HepG2 (cell line): ENCODE data around the gene WSB2. TPM values are rescaled to one million over a fixed set of nuclear protein-coding genes. Genes with fewer than 3 reads are reported as not detected.

ENCODE experiments used
- DMAP1 ChIP-seq: IDR thresholded peaks from 2 replicates; pipeline ENCODE4 v1.6.1; 2016
- EED ChIP-seq: sonication (generic); formaldehyde crosslinking; IDR thresholded peaks from 2 replicates; pipeline ENCODE4 v1.5.0; 2020; ENCODE audit warnings: mild to moderate bottlenecking, missing genetic modification reagents
- FOXO1 ChIP-seq: sonication (generic); formaldehyde crosslinking; IDR thresholded peaks from 2 replicates; pipeline ENCODE4 v1.4.0; 2020; ENCODE audit warnings: missing genetic modification reagents
- NONO ChIP-seq, 2 experiments: fragments of 450-650 bp in 1 of 2; sonication (generic) in 1 of 2; formaldehyde crosslinking in 1 of 2; IDR thresholded peaks in 1 of 2; conservative IDR thresholded peaks in 1 of 2; 2 replicates each; pipeline versions ENCODE4 v1.6.1 to v1.8.0; 2017 to 2022; ENCODE audit warnings: mild to moderate bottlenecking in 1 of 2, missing genetic modification reagents in 1 of 2, moderate library complexity in 1 of 2
- REL ChIP-seq: sonication (generic); formaldehyde crosslinking; conservative IDR thresholded peaks from 2 replicates; pipeline ENCODE4 v1.8.0; 2022; ENCODE audit warnings: mild to moderate bottlenecking, missing genetic modification reagents, moderate library complexity
- SNRNP70 ChIP-seq: fragments of 200-400 bp; formaldehyde crosslinking; IDR thresholded peaks from 2 replicates; pipeline ENCODE4 v1.6.1; 2017; ENCODE audit warnings: mild to moderate bottlenecking, low read depth, low read length, moderate library complexity
- polyA plus RNA-seq, 8 experiments: library from polyadenylated mRNA; depleted of rRNA in 3 of 8; stranded (reverse) in 7 of 8; unstranded in 1 of 8; fragments of >200 nt; fragmentation: Illumina TruSeq in 4 of 8; extraction: Trizol in 4 of 8; gene quantifications; 2 replicates each; pipeline versions ENCODE4 v1.2.1 to v1.2.3, GENCODE V29; 2011 to 2016; ENCODE audit warnings: low read depth in 4 of 8, missing spikeins in 1 of 8, mixed read lengths in 1 of 8; ENCODE audit not compliant: insufficient read depth in 1 of 8
- total RNA-seq, 5 experiments: library from RNA; depleted of rRNA; stranded (reverse); fragments of >200 nt; fragmentation: Illumina TruSeq; extraction: Trizol; gene quantifications; 2 replicates each; pipeline ENCODE4 v1.2.3, GENCODE V29; 2016; ENCODE audit warnings: low read depth in 1 of 5
- TF ChIP-seq, protein P1 (sequence below), 2 experiments: sonication (generic) in 1 of 2; formaldehyde crosslinking in 1 of 2; IDR thresholded peaks; 2 replicates each; pipeline versions ENCODE4 v1.4.0 to v1.6.1; 2016 to 2020; ENCODE audit warnings: borderline replicate concordance in 1 of 2, low read depth in 1 of 2, mild to moderate bottlenecking in 1 of 2, missing genetic modification reagents in 1 of 2
- TF ChIP-seq, protein P2 (sequence below): sonication (generic); formaldehyde crosslinking; IDR thresholded peaks from 2 replicates; pipeline ENCODE4 v1.5.0; 2020; ENCODE audit warnings: mild to moderate bottlenecking, missing genetic modification reagents
- TF ChIP-seq, protein P3 (sequence below): fragments of 450-650 bp; IDR thresholded peaks from 2 replicates; pipeline ENCODE4 v1.6.1; 2016
- TF ChIP-seq, protein P4 (sequence below): sonication (generic); formaldehyde crosslinking; IDR thresholded peaks from 2 replicates; pipeline ENCODE4 v1.4.0; 2020; ENCODE audit warnings: missing genetic modification reagents, mild to moderate bottlenecking, borderline replicate concordance
- TF ChIP-seq, protein P5 (sequence below): sonication (generic); formaldehyde crosslinking; IDR thresholded peaks from 2 replicates; pipeline ENCODE4 v1.5.0; 2020; ENCODE audit warnings: mild to moderate bottlenecking, missing genetic modification reagents
- TF ChIP-seq, protein P6 (sequence below): sonication (generic); formaldehyde crosslinking; IDR thresholded peaks from 2 replicates; pipeline ENCODE4 v1.4.0; 2020; ENCODE audit warnings: mild to moderate bottlenecking, missing genetic modification reagents, borderline replicate concordance

WSB2 gene
- total and polyA plus RNA-seq, 2 of the 13 experiments (the other 11 are each of a cell fraction or from before 2014, with no cell fraction given) = 31.0 to 82.8 TPM

DNA sequence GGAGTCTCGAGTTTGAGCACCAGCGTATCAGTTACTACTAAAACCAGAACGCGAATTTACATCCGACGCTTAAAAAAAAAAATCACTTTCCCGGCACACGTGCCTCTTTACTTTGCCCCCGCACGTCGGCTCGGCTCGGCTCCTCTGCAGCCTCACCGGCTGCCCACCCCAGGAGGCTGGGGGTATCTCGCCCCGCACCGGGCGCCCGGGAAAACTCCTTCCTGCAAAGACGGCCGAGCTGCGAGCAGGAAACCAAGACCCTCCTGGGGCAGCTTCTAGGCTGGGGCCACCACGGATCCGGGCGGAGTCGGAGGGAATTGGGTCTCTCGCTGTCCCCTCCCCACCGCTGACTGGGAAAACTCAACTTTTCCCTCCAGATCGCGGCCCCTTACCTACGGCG is 42.2 kb upstream of the WSB2 start (continued):
- TF ChIP-seq, protein P1, sequence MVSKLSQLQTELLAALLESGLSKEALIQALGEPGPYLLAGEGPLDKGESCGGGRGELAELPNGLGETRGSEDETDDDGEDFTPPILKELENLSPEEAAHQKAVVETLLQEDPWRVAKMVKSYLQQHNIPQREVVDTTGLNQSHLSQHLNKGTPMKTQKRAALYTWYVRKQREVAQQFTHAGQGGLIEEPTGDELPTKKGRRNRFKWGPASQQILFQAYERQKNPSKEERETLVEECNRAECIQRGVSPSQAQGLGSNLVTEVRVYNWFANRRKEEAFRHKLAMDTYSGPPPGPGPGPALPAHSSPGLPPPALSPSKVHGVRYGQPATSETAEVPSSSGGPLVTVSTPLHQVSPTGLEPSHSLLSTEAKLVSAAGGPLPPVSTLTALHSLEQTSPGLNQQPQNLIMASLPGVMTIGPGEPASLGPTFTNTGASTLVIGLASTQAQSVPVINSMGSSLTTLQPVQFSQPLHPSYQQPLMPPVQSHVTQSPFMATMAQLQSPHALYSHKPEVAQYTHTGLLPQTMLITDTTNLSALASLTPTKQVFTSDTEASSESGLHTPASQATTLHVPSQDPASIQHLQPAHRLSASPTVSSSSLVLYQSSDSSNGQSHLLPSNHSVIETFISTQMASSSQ (IDR thresholded peaks at IDR 0.05; ENCODE audit: low read depth) = no peak
- TF ChIP-seq, protein P1 (CRISPR knock-in tag; IDR thresholded peaks at IDR 0.05; ENCODE audit: borderline replicate concordance) = no peak
- TF ChIP-seq DMAP1 (0 out of 2 replicates have a peak, but pooled peaks have one; percentile 8), SNRNP70 (no peak), REL (no peak; the same call in 1 of the 2 replicates), FOXO1 (CRISPR knock-in tag) (no peak), EED (CRISPR knock-in tag) (no peak), NONO (IDR thresholded peaks at IDR 0.05) (no peak), NONO (CRISPR knock-in tag; conservative IDR thresholded peaks at IDR 0.05) (0 out of 2 replicates have a peak, but pooled peaks have one; percentile 13)
- TF ChIP-seq, protein P2, sequence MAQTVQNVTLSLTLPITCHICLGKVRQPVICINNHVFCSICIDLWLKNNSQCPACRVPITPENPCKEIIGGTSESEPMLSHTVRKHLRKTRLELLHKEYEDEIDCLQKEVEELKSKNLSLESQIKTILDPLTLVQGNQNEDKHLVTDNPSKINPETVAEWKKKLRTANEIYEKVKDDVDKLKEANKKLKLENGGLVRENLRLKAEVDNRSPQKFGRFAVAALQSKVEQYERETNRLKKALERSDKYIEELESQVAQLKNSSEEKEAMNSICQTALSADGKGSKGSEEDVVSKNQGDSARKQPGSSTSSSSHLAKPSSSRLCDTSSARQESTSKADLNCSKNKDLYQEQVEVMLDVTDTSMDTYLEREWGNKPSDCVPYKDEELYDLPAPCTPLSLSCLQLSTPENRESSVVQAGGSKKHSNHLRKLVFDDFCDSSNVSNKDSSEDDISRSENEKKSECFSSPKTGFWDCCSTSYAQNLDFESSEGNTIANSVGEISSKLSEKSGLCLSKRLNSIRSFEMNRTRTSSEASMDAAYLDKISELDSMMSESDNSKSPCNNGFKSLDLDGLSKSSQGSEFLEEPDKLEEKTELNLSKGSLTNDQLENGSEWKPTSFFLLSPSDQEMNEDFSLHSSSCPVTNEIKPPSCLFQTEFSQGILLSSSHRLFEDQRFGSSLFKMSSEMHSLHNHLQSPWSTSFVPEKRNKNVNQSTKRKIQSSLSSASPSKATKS (CRISPR knock-in tag) = 0 out of 2 replicates have a peak, but pooled peaks have one; percentile 34
- TF ChIP-seq, protein P3, sequence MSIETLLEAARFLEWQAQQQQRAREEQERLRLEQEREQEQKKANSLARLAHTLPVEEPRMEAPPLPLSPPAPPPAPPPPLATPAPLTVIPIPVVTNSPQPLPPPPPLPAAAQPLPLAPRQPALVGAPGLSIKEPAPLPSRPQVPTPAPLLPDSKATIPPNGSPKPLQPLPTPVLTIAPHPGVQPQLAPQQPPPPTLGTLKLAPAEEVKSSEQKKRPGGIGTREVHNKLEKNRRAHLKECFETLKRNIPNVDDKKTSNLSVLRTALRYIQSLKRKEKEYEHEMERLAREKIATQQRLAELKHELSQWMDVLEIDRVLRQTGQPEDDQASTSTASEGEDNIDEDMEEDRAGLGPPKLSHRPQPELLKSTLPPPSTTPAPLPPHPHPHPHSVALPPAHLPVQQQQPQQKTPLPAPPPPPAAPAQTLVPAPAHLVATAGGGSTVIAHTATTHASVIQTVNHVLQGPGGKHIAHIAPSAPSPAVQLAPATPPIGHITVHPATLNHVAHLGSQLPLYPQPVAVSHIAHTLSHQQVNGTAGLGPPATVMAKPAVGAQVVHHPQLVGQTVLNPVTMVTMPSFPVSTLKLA = no peak
- TF ChIP-seq, protein P4, sequence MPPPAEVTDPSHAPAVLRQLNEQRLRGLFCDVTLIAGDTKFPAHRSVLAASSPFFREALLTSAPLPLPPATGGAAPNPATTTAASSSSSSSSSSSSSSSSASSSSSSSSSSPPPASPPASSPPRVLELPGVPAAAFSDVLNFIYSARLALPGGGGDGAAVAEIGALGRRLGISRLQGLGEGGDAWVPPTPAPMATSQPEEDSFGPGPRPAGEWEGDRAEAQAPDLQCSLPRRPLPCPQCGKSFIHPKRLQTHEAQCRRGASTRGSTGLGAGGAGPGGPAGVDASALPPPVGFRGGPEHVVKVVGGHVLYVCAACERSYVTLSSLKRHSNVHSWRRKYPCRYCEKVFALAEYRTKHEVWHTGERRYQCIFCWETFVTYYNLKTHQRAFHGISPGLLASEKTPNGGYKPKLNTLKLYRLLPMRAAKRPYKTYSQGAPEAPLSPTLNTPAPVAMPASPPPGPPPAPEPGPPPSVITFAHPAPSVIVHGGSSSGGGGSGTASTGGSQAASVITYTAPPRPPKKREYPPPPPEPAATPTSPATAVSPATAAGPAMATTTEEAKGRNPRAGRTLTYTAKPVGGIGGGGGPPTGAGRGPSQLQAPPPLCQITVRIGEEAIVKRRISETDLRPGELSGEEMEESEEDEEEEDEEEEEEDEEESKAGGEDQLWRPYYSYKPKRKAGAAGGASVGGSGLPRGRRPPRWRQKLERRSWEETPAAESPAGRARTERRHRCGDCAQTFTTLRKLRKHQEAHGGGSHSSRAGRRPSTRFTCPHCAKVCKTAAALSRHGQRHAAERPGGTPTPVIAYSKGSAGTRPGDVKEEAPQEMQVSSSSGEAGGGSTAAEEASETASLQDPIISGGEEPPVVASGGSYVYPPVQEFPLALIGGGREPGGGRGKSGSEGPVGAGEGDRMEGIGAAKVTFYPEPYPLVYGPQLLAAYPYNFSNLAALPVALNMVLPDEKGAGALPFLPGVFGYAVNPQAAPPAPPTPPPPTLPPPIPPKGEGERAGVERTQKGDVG (CRISPR knock-in tag) = no peak
- TF ChIP-seq, protein P5, sequence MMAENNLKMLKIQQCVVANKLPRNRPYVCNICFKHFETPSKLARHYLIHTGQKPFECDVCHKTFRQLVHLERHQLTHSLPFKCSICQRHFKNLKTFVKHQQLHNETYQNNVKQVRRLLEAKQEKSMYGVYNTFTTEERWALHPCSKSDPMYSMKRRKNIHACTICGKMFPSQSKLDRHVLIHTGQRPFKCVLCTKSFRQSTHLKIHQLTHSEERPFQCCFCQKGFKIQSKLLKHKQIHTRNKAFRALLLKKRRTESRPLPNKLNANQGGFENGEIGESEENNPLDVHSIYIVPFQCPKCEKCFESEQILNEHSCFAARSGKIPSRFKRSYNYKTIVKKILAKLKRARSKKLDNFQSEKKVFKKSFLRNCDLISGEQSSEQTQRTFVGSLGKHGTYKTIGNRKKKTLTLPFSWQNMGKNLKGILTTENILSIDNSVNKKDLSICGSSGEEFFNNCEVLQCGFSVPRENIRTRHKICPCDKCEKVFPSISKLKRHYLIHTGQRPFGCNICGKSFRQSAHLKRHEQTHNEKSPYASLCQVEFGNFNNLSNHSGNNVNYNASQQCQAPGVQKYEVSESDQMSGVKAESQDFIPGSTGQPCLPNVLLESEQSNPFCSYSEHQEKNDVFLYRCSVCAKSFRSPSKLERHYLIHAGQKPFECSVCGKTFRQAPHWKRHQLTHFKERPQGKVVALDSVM (CRISPR knock-in tag) = 0 out of 2 replicates have a peak, but pooled peaks have one; percentile 5
- TF ChIP-seq, protein P6, sequence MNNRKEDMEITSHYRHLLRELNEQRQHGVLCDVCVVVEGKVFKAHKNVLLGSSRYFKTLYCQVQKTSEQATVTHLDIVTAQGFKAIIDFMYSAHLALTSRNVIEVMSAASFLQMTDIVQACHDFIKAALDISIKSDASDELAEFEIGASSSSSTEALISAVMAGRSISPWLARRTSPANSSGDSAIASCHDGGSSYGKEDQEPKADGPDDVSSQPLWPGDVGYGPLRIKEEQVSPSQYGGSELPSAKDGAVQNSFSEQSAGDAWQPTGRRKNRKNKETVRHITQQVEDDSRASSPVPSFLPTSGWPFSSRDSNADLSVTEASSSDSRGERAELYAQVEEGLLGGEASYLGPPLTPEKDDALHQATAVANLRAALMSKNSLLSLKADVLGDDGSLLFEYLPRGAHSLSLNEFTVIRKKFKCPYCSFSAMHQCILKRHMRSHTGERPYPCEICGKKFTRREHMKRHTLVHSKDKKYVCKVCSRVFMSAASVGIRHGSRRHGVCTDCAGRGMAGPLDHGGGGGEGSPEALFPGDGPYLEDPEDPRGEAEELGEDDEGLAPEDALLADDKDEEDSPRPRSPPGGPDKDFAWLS (CRISPR knock-in tag) = no peak
